ENCODE data around the gene EEFSEC.

EEFSEC gene, protein sequence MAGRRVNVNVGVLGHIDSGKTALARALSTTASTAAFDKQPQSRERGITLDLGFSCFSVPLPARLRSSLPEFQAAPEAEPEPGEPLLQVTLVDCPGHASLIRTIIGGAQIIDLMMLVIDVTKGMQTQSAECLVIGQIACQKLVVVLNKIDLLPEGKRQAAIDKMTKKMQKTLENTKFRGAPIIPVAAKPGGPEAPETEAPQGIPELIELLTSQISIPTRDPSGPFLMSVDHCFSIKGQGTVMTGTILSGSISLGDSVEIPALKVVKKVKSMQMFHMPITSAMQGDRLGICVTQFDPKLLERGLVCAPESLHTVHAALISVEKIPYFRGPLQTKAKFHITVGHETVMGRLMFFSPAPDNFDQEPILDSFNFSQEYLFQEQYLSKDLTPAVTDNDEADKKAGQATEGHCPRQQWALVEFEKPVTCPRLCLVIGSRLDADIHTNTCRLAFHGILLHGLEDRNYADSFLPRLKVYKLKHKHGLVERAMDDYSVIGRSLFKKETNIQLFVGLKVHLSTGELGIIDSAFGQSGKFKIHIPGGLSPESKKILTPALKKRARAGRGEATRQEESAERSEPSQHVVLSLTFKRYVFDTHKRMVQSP

DNA sequence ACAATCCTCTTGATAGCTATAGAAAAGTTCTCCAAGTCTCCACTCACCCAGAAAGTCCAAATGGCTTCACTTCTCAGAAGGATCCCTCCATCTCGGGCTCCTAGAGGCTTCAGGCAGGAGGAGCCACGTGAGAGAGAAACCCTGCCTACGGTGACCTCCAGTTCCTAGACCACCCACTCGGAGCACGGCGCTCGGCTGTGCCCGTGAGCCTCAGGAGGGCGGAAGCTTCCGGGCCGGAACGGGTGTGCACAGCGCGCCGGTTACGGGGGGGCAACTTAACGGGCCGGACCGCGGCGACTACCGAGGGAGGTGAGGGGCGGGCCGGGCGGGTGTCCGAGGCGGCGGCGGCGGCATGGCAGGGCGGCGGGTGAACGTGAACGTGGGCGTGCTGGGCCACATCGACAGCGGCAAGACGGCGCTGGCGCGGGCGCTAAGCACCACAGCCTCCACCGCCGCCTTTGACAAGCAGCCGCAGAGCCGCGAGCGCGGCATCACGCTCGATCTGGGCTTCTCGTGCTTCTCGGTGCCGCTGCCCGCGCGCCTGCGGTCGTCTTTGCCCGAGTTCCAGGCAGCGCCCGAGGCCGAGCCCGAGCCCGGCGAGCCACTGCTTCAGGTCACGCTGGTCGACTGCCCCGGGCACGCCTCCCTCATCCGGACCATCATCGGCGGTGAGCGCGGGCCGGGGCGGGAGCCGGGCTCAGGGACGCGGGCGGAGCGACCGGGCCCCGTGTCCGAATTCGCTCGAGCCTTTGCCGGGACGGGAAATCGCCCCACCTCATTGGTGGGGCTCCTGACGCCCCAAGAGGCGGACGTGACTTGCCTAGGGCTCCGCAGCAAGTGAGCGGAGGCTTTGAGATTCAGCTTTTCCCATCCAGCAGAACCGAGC is at the start of gene EEFSEC:
Gene EEFSEC, plus strand, starts transcription at position 326 of the 886 bp plus-strand sequence. Its CDS starts 27 bp downstream, at position 353.
- DNase-seq = peak; percentile 57 to 72

DNA sequence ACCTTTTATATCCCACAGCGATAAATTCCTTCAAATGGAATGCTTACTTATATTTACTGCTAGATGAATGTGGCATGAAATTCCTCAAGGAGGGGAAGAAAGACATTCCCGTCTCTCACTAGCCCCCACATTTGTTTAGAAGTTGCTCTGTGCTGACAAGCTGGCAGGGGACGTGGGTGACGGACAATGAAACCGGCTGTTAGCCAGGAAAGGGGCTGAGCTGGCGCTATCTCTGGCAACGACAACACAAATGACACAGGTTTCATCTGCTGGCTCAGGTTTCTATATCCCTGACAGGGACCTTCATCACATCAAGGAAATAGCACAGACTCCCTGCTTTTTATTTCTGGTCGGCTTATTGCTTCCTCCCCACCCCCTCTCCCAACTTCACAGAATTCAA is 45.4 kb upstream of the EEFSEC start:
- DNase-seq = no peak

DNA sequence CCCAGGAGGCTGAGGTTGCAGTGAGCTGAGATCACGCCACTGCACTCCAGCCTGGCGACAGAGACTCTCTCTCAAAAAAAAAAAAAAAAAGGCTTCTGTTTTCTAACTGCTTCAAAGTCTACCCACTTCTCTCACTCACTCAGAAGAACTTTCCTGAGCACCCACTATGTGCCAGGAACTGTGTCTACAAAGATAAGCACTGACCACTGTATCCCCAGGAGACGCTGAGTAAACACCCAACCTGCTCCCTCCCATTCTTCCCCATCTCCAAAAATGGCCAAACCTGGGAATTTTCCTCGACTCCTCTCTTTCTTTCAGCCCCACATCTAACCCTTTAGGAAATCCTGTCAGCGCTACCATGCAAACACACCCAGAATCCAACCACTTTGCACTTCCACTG is 42.1 kb upstream of the EEFSEC start:
- DNase-seq = no peak

DNA sequence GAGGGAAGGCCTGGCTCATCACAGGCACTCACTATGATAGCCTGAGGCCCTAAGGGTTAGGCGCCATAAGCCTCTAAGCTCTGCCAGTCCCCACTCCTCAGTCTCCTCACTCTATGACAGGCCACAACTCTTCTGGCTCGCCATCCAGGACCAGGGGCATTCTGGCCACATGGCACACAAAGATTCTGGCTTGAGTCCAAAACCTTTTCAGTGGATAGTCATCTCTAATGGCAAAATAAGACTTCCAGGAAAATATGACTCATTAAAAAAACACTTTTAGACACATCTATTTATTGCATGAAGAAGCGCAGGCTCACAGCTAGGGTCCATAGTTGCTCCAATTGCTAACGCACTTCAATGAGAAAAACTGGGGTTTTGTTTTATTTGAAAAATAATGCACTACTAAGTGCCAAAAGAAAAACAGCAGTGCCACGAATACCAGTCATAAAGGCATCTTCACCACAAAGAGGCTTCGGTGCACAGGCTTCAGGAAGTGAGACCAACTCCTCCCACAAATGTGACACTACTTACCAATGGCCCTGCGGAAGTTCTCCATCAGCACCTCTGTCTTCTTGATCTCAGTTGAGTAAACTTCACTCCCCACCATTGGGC is 40.8 kb upstream of the EEFSEC start:
- peak; percentile 27 to 54 for DNase-seq

DNA sequence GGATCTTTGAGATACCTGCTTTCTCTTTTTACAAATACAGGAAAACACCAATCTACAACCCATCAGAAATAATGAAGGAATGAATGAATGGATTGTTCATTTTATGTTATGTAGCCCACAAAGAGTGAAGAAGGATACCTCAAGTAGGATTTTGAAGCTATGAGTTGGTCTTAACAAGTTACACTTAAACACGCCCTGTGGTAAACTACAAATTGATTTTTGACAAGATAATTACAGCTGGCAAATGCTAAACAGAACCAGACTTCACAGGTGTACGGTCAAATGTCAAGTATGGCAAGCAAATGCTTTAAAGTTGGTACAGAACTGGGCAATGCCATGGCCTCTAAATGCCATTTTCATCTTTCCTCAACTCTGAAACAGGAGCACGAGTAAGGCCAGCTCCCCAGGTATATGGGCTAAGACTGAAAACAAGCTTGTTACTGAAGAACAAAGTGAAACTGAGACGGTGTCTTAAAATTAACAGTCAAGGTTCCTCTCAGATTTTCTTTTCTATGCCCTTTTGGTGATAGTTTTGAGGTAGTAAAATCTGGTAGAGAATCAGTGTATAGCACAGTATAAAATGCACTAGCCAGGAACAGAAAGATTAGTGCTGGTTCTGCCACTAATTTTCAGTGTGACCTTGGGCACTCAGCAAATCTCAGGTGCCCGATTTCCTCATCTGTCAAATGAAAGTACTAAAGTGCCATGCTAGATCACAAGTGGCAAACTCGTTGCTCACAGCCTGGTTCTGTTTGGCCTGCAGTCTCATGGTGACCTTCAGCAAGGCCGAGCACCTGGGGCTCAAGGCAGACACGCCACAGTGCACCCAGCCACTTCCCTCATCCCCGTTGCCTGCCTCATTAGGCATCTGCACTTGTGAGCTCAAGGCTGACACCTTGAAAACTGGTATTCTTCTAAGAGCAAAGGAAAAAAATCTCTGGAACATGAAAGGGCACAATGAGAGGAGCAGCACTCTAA is 39.2 kb upstream of the EEFSEC start:
- DNase-seq = no peak

DNA sequence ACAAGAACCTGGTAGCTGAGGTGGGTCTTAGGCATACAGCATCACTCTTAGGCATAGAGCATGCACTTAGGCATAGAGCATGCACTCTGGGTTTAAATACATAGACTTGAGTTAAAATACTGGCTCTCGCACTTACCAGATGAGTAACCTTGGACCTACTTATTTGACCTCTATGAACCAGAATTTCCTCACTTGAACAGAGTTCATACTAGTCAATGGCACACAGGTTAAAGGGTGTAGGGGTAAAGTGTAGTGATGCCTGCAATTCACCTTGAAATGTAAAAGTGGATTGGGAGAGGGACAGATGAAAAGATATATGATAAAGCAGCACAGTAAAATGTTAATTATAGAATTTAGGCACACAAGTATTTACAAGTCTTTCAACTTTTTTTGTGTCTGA is 31.3 kb upstream of the EEFSEC start:
- DNase-seq = no peak

DNA sequence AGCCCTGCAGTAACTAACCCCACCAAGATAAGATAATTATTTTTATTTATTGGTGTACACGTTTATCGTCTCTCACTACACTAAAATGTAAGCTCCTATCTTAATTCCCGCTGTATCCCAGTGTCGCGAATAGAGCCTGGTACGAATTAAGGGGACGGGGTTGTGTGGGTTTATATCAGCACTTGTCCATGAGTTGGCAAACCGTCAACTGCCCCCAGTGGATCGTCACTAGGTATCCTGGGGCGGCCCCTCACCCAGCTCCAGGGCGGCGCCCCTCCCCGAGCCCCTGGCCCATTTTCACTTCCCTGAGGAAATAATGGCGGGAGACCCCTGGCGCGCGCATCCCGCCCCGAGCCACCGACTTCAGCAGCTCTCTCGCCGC is 30.1 kb upstream of the EEFSEC start:
- DNase-seq = no peak

DNA sequence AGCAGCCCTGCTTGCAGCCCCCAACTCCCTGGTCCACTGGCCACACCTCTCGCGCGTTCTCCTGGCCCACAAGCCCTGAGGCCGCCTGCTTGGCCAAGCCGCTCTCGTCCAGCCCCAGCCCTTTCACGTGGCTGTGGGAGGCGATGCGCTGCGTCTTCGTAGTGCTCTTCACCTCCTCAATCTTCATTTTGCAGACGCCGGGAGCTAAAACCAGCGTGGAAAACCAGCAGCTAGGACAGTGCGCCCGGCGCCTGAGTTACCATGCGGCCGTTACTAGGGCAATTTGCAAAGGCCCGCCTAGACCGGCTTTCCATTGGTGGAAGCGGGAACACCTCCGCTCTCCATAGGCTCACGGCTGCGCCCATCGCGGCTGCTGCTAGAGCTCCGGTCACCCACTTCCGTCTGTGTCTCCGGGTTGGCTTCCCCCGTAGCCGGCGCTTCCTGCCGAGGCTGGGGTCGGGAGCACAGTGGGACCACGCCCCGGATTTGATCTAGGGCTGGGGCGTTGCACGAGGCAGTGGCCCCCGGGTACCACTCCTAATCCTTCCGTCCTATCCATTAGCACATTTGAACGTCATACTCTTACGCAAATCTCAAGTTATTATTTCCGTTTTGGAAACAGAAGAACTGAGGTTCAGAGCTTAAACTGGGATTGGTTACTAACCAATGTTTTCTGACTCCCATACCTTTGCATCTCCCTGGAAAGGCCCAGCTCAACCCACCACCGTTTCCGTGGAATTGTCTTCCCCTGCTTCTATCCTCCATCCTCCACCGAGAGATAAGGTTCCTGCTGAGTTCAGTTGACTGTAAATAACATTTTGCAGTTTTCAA is 29.5 kb upstream of the EEFSEC start, which contains the start of gene RUVBL1:
Gene RUVBL1, minus strand, starts transcription at position 275 of the 831 bp plus-strand sequence. Its CDS starts 88 bp downstream, at position 187.
- peak; percentile 98 for DNase-seq

DNA sequence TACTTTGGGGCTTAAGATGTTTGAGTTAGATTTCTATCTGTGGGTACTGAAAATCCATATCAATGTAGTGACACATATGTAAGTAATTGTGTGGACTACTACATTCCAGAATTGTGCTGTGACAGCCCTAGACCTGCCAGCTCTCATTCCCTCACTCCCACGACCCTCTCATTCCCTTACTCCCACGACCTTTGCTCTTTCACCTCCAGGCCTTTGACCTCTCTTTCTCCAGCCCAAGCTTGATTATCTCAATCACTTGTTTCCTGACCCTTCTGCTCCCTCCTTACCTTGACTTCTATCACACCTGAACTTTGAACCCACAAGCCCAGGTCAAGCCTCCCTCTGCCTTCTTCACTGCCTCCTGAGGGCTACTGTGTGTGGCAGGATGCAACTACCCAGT is 26.0 kb upstream of the EEFSEC start:
- DNase-seq = no peak

DNA sequence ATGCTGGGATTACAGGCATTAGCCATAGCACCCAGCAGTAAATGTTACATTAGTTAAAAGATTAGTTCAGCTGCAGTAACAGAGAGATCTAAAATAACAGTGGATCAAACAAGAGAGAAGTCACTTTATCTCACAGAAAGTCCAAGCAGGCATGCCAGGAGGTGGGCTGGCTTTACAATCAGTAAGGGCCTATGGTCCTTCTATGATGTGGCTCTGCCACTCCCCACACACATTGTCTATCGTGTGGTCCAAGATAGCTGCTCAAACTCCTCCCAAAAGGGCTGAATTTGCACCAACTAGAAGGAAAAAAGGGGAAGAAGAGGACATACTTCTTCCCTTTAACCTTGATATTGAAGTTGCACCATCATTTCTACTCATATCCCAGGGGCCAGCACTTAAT is 25.0 kb upstream of the EEFSEC start:
- DNase-seq = no peak

DNA sequence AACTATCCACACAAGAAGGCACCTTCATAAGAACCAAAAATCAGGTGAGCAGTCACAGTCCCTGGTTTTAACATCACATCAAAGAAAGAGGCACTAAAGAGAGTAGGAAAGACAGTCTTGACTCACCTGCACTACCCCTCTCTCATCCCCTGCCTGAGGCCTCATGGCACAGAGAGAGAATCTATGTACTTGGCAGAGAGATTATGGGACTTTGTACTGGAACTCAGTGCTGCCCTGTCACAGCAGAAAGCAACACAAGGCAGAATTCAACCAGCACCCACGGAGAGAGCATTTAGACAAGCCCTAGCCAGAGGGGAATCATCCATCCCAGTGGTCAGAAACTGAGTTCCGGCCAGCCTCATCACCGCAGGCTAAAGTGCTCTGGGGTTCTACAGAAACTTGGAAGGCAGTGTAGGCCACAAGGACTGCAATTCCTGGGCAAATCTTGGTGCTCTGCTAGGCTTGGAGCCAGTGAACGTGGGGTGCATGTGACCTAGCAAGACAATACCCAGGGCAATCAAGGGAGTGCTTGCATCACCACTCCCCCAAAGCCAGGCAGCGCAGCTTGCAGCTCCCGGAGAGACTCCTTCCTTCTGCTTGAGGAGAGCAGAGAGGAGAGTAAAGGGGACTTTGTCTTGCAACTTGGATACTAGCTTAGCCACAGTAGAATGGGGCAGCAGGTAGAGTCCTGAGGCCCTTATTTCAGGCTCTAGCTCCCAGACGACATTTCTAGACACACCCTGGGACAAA is 21.2 kb upstream of the EEFSEC start:
- DNase-seq = no peak

DNA sequence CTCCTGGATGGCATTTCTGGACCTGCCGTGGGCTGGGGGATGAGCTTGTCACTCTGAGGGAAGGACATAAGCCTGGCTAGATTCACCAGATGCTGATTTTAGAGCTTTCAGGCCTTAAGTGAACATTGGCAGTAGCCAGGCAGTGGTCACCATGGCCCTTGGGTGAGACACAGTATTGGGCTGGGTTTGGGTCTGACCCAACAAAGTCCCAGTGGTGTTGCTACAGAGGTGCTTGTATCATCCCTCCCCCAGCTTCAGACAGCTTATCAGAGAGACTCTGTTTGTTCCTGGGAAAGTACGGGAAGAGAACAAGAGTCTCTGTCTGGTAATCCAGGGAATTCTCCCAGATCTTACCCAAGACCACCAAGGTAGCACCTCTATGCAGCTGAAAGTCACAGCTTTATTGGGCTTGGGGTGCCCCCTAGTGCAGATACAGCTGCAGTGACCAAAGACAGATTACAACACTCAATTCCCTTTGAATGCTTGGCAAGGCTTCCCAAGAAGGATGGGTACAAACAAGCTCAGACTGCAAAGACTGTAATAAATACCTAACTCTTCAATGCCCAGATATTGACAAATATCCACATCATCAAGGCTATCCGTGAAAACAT is 19.9 kb upstream of the EEFSEC start:
- DNase-seq = peak; percentile 31 to 39

DNA sequence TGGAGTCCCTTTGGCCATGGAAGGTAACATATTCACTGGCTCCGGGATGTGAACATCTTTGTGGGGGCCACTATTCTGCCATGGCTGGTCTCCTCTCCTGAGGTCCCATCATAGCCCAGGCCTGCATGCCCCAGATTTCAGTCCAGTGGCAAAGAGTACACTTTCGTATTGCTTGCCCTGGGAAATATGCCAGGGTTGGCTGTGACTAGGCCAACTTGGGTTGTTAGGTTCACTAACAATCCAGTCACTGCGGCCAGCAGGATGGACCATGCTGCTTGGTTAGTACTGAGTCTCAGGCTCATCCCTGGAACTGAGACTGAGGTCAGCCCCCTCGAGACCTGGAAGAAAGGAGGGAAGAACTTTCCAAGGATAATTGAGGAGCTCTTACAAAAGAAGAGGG is 9.8 kb upstream of the EEFSEC start:
- no peak for DNase-seq

DNA sequence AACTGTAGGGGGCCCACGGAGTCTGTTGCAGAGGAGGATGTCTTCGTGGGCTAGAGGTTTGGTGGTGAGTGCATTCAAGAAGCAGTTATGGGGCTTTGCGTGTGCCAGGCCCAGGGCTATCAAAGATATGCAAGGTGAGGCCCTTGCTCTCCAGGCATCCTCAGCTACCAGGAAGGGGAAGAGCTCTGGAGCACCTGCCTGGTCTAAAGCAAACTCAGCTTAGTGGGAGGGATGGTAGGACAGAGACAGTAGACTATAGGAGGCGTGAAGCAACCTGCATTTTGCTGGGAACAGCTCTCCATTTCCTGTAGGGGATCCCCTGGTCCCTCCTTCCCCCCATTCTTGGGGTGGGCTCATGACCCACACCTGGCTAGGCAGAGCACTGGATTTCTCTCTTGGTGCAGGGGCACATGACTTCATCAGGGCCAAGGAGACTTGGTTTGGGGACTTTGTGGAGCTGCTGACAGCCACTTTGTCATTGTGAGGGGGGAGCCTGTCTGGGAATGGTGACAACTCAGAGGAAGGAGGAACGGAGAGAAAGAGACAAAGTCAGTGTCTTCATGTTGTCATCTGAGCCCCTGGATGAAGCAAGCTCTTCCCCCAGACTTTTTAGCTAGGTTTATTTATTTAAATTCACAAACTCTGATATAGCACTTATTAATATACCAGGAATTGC is 8.6 kb upstream of the EEFSEC start:
- DNase-seq = no peak

DNA sequence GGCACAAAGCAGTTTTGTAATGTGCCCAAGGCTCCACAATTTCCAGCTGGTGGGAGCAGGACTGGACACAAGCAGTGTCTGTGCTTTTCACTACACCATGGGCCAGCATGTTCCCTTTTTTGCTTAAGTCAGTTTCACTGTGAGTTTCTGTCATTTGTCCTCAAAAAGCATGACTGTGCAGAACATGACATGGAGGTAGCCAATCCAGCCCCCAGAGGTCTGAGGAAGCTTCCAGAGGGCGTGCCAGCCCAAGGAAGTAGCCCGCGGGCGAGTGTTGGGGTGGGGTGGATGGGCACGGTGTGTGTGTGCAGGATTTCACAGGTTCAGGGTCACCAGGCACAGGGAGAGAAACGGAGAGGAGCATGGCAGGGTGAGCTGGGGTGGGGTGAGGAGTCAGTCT is 8.0 kb upstream of the EEFSEC start:
- DNase-seq = no peak

DNA sequence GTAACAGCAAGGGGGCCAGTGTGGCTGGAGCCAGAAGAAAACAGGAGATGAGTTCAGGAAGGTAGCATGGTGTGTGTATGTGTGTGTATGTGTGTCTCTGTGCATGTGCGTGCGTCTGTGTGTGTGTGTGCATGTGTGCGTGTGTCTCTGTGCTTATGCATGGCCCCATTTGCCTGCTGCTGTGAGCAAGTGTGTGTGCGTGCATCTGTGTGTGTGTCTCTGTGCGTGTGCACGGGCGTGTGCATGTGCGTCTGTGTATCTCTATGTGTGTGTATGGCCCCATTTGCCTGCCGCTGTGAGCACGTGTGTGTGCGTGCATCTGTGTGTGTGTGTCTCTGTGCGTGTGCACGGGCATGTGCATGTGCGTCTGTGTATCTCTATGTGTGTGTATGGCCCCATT is 7.1 kb upstream of the EEFSEC start:
- no peak for DNase-seq

DNA sequence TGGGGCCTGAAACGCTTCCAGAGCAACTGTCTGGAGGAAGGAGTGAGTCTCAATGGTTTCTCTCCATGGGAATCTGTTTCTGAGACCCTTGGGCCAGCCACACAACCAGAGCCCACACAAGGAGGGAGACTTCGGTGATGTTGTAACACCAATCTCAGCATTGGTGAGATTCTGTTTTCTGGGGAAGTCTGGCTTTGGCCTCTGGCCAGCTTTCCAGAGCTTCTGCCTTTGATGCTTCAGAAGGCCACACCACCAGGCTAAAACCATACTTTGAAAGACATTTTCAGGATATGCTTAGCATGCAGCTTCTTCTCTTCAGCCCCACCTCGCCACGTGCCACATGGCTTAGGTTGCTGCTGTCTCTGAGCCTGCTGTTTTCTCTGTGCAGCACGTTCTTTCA is 3.6 kb upstream of the EEFSEC start:
- no peak for DNase-seq

DNA sequence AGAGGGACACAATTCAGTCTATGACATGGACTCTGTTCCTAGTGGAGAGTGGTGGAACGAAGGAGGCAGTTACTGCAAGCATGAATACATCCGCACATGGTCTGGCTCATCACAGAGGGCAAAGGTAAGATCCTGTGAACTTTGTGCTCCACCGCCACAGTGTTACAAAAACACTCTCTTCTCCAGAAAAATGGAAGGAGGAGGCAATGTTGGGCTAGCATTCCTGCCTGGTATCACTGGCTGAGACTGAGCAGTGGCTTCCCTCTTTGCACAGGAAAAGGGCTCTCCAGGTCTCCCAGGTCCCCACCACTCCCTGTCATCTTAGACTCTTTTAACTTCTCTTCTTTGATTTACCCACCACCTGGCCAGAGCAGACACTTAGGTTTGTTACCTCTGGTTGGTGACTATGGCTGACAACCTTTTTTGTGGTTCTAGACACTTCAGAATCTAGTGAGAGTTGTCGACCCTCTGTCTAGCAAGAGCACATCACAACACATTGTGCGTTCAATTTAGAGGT is 1.5 kb upstream of the EEFSEC start:
- no peak for DNase-seq

Measured in SHP77 (cell line).